HEK293 (cell line): ENCODE results near the gene ZNF737.

ENCODE experiments used
- CTCF ChIA-PET: fragments of 350-600 bp; formaldehyde crosslinking; extraction: SDS; loops from one replicate; lab custom pipeline; 2021; ENCODE audit warnings: antibody characterized with exemption; lab: Yijun Ruan, JAX
- POLR2A ChIA-PET: fragments of 300-600 bp; formaldehyde crosslinking; extraction: SDS; loops from one replicate; lab custom pipeline; 2020; ENCODE audit warnings: antibody characterized with exemption, inconsistent platforms; lab: Yijun Ruan, JAX
- H3K27ac ChIP-seq: fragments of 200-500 bp; sonication (Bioruptor generic); 2 replicates; pipeline ENCODE4 v1.5.1; 2014; ENCODE audit warnings: low read depth, low read length, control low read depth, inconsistent platforms; ENCODE audit errors: extremely low read depth
- H3K36me3 ChIP-seq, 2 experiments: fragments of 200-500 bp in 1 of 2; sonication (Bioruptor generic) in 1 of 2; 1 replicate in 1 of 2; 2 replicates in 1 of 2; pipeline ENCODE4 v1.5.1; 2014 to 2017; ENCODE audit warnings: inconsistent platforms in 2 of 2, low read length in 2 of 2; ENCODE audit not compliant: control insufficient read depth in 2 of 2, insufficient read depth in 1 of 2
- H3K4me1 ChIP-seq: fragments of 200-500 bp; sonication (Bioruptor generic); 2 replicates; pipeline ENCODE4 v1.5.1; 2014; ENCODE audit warnings: mild to moderate bottlenecking, low read length, inconsistent platforms; ENCODE audit not compliant: control insufficient read depth, insufficient read depth
- H3K4me3 ChIP-seq: 2 replicates; pipeline ENCODE4 v1.5.1; 2011; ENCODE audit warnings: low read depth, mild to moderate bottlenecking, control low read depth, low read length, moderate library complexity
- H3K9me3 ChIP-seq: fragments of 200-500 bp; sonication (Bioruptor generic); 2 replicates; pipeline ENCODE4 v1.5.1; 2014; ENCODE audit warnings: low read depth, low read length, inconsistent platforms; ENCODE audit not compliant: control insufficient read depth, insufficient read depth
- MEIS1 ChIP-seq: sonication (generic); formaldehyde crosslinking; IDR thresholded peaks from 2 replicates; pipeline ENCODE4 v1.8.1; 2022; ENCODE audit warnings: missing genetic modification reagents, mild to moderate bottlenecking, borderline replicate concordance
- PRDM2 ChIP-seq: fragments of 450-650 bp; formaldehyde crosslinking; IDR thresholded peaks from 2 replicates; pipeline ENCODE4 v1.5.1; 2016; ENCODE audit warnings: missing biosample characterization, missing genetic modification characterization, borderline replicate concordance
- PRDM6 ChIP-seq: fragments of 450-650 bp; formaldehyde crosslinking; IDR thresholded peaks from 2 replicates; pipeline ENCODE4 v1.5.1; 2017; ENCODE audit warnings: missing biosample characterization, missing genetic modification characterization
- SP2 ChIP-seq: fragments of 450-650 bp; formaldehyde crosslinking; IDR thresholded peaks from 2 replicates; pipeline ENCODE4 v1.5.1; 2016; ENCODE audit warnings: missing biosample characterization, missing genetic modification characterization
- ZBTB11 ChIP-seq: fragments of 450-650 bp; formaldehyde crosslinking; conservative IDR thresholded peaks from 2 replicates; pipeline ENCODE4 v1.5.1; 2016; ENCODE audit warnings: low read depth, missing biosample characterization, missing genetic modification characterization
- ZBTB8A ChIP-seq: fragments of 450-650 bp; formaldehyde crosslinking; IDR thresholded peaks from 2 replicates; pipeline ENCODE4 v1.5.1; 2016; ENCODE audit warnings: missing biosample characterization, missing genetic modification characterization
- ZNF140 ChIP-seq: fragments of 450-650 bp; formaldehyde crosslinking; IDR thresholded peaks from 2 replicates; pipeline ENCODE4 v1.5.1; 2016; ENCODE audit warnings: missing biosample characterization, missing genetic modification characterization
- ZNF223 ChIP-seq: fragments of 450-650 bp; formaldehyde crosslinking; IDR thresholded peaks from 2 replicates; pipeline ENCODE4 v1.5.1; 2016; ENCODE audit warnings: missing biosample characterization, missing genetic modification characterization
- ZNF324 ChIP-seq: fragments of 450-650 bp; formaldehyde crosslinking; IDR thresholded peaks from 2 replicates; pipeline ENCODE4 v1.5.1; 2016; ENCODE audit warnings: missing biosample characterization, missing genetic modification characterization
- ZNF354C ChIP-seq: fragments of 450-650 bp; formaldehyde crosslinking; IDR thresholded peaks from 2 replicates; pipeline ENCODE4 v1.5.1; 2016; ENCODE audit warnings: missing biosample characterization, missing genetic modification characterization, low read depth, borderline replicate concordance
- ZNF473 ChIP-seq: fragments of 450-650 bp; formaldehyde crosslinking; IDR thresholded peaks from 2 replicates; pipeline ENCODE4 v1.5.1; 2017; ENCODE audit warnings: missing biosample characterization, missing genetic modification characterization
- ZNF501 ChIP-seq: fragments of 450-650 bp; formaldehyde crosslinking; IDR thresholded peaks from 2 replicates; pipeline ENCODE4 v1.5.1; 2016; ENCODE audit warnings: missing biosample characterization, missing genetic modification characterization
- ZNF664 ChIP-seq: fragments of 450-650 bp; formaldehyde crosslinking; IDR thresholded peaks from 2 replicates; pipeline ENCODE4 v1.5.1; 2016; ENCODE audit warnings: missing biosample characterization, missing genetic modification characterization
- ZNF704 ChIP-seq: fragments of 450-650 bp; formaldehyde crosslinking; IDR thresholded peaks from 2 replicates; pipeline ENCODE4 v1.5.1; 2016; ENCODE audit warnings: missing biosample characterization, missing genetic modification characterization
- ZNF707 ChIP-seq: fragments of 450-650 bp; formaldehyde crosslinking; IDR thresholded peaks from 2 replicates; pipeline ENCODE4 v1.5.1; 2016; ENCODE audit warnings: missing biosample characterization, missing genetic modification characterization
- ZNF777 ChIP-seq: fragments of 450-650 bp; formaldehyde crosslinking; IDR thresholded peaks from 2 replicates; pipeline ENCODE4 v1.5.1; 2017; ENCODE audit warnings: missing biosample characterization, missing genetic modification characterization, borderline replicate concordance
- TF ChIP-seq, protein P1 (sequence below): fragments of 450-650 bp; formaldehyde crosslinking; IDR thresholded peaks from 2 replicates; pipeline ENCODE4 v1.5.1; 2017; ENCODE audit warnings: missing biosample characterization, missing genetic modification characterization
- TF ChIP-seq, protein P2 (sequence below): fragments of 450-650 bp; formaldehyde crosslinking; IDR thresholded peaks from 2 replicates; pipeline ENCODE4 v1.5.1; 2016; ENCODE audit warnings: missing biosample characterization, missing genetic modification characterization

ZNF737 gene

DNA sequence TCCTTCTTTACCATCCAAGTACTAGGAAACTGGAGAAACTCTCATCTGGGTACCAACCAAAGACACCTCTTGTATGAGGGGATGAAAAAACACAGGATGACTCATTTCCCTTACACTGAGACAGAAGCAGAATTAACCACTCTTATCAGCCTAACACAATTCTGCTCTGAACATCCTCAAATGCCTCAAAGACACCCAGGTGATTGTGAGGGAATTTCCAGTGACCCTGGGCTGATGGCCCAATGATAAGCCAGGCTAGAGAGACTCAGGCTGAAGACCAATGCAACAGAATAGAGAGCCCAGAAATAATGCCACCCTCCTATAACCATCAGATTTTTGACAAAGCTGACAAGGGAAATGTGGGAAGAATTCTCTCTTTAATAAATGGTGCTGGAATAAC lies 7.0 kb downstream of the ZNF737 start:
- ChIA-PET POLR2A (no interaction called here), CTCF (no interaction called here)
- no peak overlapping the region for H3K27ac ChIP-seq
- H3K4me3 ChIP-seq: no peak overlapping the region
- TF ChIP-seq ZNF473 (no peak), ZNF223 (tag by site-specific recombination) (no peak), PRDM6 (tag by site-specific recombination) (no peak), ZBTB8A (tag by site-specific recombination) (no peak), ZNF354C (tag by site-specific recombination) (no peak), MEIS1 (CRISPR knock-in tag) (no peak), ZNF140 (tag by site-specific recombination) (no peak)
- H3K9me3 ChIP-seq: no peaks in the 10 kb centered on the region
- H3K4me1 ChIP-seq: no peaks in the 10 kb centered on the region
- H3K36me3 ChIP-seq: no peaks in the 10 kb centered on the region

- POLR2A ChIA-PET: no interaction called here
- Histone ChIP-seq H3K9me3 (no peaks in the 10 kb centered on the region), H3K36me3 (no peaks in the 10 kb centered on the region), H3K4me3 (no peak overlapping the region), H3K4me1 (no peaks in the 10 kb centered on the region), H3K27ac (no peak overlapping the region)
- CTCF ChIA-PET: interaction anchor here (0.7 kb wide), 1 partner anchor 213 kb away, joined by 3 read pairs; no protein-coding TSS in a partner anchor
- TF ChIP-seq ZNF664 (tag by site-specific recombination): no peak
- TF ChIP-seq, protein P1, sequence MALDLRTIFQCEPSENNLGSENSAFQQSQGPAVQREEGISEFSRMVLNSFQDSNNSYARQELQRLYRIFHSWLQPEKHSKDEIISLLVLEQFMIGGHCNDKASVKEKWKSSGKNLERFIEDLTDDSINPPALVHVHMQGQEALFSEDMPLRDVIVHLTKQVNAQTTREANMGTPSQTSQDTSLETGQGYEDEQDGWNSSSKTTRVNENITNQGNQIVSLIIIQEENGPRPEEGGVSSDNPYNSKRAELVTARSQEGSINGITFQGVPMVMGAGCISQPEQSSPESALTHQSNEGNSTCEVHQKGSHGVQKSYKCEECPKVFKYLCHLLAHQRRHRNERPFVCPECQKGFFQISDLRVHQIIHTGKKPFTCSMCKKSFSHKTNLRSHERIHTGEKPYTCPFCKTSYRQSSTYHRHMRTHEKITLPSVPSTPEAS (tag by site-specific recombination): no peak
- no peak for TF ChIP-seq ZNF777 (tag by site-specific recombination)
- no peak for TF ChIP-seq ZBTB11 (tag by site-specific recombination)
- TF ChIP-seq ZNF501 (tag by site-specific recombination): no peak
- TF ChIP-seq ZNF707 (tag by site-specific recombination): no peak
- TF ChIP-seq SP2: no peak
- TF ChIP-seq, protein P2, sequence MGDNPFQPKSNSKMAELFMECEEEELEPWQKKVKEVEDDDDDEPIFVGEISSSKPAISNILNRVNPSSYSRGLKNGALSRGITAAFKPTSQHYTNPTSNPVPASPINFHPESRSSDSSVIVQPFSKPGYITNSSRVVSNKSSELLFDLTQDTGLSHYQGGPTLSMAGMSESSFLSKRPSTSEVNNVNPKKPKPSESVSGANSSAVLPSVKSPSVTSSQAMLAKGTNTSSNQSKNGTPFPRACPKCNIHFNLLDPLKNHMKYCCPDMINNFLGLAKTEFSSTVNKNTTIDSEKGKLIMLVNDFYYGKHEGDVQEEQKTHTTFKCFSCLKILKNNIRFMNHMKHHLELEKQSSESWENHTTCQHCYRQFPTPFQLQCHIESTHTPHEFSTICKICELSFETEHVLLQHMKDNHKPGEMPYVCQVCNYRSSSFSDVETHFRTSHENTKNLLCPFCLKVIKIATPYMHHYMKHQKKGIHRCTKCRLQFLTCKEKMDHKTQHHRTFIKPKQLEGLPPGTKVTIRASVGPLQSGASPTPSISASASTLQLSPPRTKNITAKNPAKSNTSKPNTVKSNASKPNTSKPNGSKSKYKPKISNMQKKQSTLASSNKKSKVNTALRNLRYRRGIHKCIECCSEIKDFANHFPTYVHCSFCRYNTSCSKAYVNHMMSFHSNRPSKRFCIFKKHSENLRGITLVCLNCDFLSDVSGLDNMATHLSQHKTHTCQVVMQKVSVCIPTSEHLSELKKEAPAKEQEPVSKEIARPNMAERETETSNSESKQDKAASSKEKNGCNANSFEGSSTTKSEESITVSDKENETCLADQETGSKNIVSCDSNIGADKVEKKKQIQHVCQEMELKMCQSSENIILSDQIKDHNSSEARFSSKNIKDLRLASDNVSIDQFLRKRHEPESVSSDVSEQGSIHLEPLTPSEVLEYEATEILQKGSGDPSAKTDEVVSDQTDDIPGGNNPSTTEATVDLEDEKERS (tag by site-specific recombination): no peak
- no peak for TF ChIP-seq PRDM2 (tag by site-specific recombination)
- TF ChIP-seq ZNF324: no peak
- no peak for TF ChIP-seq ZNF704 (tag by site-specific recombination)
These were observed 7.6 kb downstream of the ZNF737 start for GRCh38 chr19:20558011-20558410.
